Karpas-422 (cell line): ENCODE measurements around the gene KCNJ6. TPM values are rescaled to one million over a fixed set of nuclear protein-coding genes. Genes with fewer than 3 reads are reported as not detected.

ENCODE experiments used
- DNase-seq: peaks from one replicate; pipeline ENCODE4 v3.0.0-alpha.2; 2015
- H2AFZ ChIP-seq: fragments of 200-600 bp; sonication (generic); 2 replicates; pipeline ENCODE4 v1.6.1; 2014; ENCODE audit warnings: antibody characterized with exemption, low read length, mixed read lengths
- H3K27ac ChIP-seq: fragments of 200-600 bp; sonication (generic); 2 replicates; pipeline ENCODE4 v1.5.1; 2014; ENCODE audit warnings: mild to moderate bottlenecking, low read length, moderate library complexity
- H3K27me3 ChIP-seq: fragments of 200-600 bp; sonication (generic); 2 replicates; pipeline ENCODE4 v1.6.1; 2014; ENCODE audit warnings: low read length, mixed read lengths
- H3K36me3 ChIP-seq: fragments of 200-600 bp; sonication (generic); 2 replicates; pipeline ENCODE4 v1.6.1; 2014; ENCODE audit warnings: low read length, mixed read lengths; ENCODE audit not compliant: insufficient read depth
- H3K4me1 ChIP-seq: fragments of 200-600 bp; sonication (generic); 2 replicates; pipeline ENCODE4 v1.6.1; 2014; ENCODE audit warnings: mild to moderate bottlenecking, low read length, mixed read lengths
- H3K4me2 ChIP-seq: fragments of 200-600 bp; sonication (generic); 2 replicates; pipeline ENCODE4 v1.6.1; 2014; ENCODE audit warnings: low read length, low read depth, mild to moderate bottlenecking; ENCODE audit not compliant: poor library complexity, severe bottlenecking
- H3K4me3 ChIP-seq: fragments of 200-600 bp; sonication (generic); 2 replicates; pipeline ENCODE4 v1.5.1; 2014; ENCODE audit warnings: mild to moderate bottlenecking, antibody characterized with exemption, low read length, mixed read lengths
- H3K79me2 ChIP-seq: fragments of 200-600 bp; sonication (generic); 2 replicates; pipeline ENCODE4 v1.6.1; 2014; ENCODE audit warnings: mild to moderate bottlenecking, low read length, mixed read lengths
- H3K9ac ChIP-seq: fragments of 200-600 bp; sonication (generic); 2 replicates; pipeline ENCODE4 v1.6.0; 2014; ENCODE audit warnings: low read length
- H3K9me2 ChIP-seq: fragments of 200-600 bp; sonication (generic), shearing (Covaris generic); replicated peaks from 2 replicates; pipeline ENCODE4 v1.6.0; 2014; ENCODE audit warnings: mild to moderate bottlenecking, low read length, moderate library complexity; ENCODE audit not compliant: insufficient read depth
- H3K9me3 ChIP-seq: fragments of 300-700, 200-600 bp; sonication (generic); 2 replicates; pipeline ENCODE4 v1.6.1; 2014; ENCODE audit warnings: low read length, mixed read lengths
- H4K20me1 ChIP-seq: fragments of 200-600 bp; sonication (generic); 2 replicates; pipeline ENCODE4 v1.6.1; 2014; ENCODE audit warnings: mild to moderate bottlenecking, antibody characterized with exemption, low read length, low read depth; ENCODE audit not compliant: insufficient read depth
- total RNA-seq: library from RNA; depleted of rRNA; stranded (reverse); fragments of >200 nt; shearing (Covaris generic); gene quantifications from 2 replicates; pipeline ENCODE4 v1.2.3, GENCODE V29; 2014; ENCODE audit warnings: low replicate concordance

The KCNJ6 gene
- total RNA-seq, 1 experiment from 2014 or later, result not detected

DNA sequence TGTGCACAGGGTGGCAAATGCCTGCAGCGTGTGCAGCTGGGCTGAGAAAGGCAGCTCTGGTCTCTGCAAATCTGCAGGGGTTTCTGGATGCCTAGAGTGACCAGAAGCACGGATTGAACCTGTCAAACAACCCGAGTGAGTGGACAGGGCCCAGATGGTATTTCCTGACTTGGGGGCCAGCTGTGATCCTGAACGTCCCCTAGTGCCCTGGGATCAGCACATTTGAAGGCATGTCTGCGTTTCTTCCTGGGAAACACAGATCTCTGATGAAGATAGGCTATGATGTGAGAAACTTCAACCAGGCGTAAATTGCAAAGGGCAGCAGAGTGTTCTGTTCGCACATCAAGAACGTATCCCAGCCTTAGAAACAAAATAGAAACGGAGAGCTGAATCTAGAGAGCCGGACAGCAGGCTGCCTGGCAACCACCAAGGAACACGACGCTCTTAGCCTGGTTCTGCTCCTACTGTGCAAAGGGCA lies 163.1 kb downstream of the KCNJ6 start:
- no peak for DNase-seq
- no peaks in the 10 kb centered on the region for H3K36me3 ChIP-seq
- H2AFZ ChIP-seq, result no peak overlapping the region
- no peak overlapping the region for H3K4me2 ChIP-seq
- no peak overlapping the region for H3K9ac ChIP-seq
- no peaks in the 10 kb centered on the region for H3K79me2 ChIP-seq
- H3K27ac ChIP-seq, result no peak overlapping the region
- H3K4me3 ChIP-seq, result no peak overlapping the region
- H3K9me3 ChIP-seq, result no peaks in the 10 kb centered on the region
- no peaks in the 10 kb centered on the region for H3K4me1 ChIP-seq
- no peaks in the 10 kb centered on the region for H4K20me1 ChIP-seq
- H3K9me2 ChIP-seq, result no peaks in the 10 kb centered on the region
- no peaks in the 10 kb centered on the region for H3K27me3 ChIP-seq

DNA sequence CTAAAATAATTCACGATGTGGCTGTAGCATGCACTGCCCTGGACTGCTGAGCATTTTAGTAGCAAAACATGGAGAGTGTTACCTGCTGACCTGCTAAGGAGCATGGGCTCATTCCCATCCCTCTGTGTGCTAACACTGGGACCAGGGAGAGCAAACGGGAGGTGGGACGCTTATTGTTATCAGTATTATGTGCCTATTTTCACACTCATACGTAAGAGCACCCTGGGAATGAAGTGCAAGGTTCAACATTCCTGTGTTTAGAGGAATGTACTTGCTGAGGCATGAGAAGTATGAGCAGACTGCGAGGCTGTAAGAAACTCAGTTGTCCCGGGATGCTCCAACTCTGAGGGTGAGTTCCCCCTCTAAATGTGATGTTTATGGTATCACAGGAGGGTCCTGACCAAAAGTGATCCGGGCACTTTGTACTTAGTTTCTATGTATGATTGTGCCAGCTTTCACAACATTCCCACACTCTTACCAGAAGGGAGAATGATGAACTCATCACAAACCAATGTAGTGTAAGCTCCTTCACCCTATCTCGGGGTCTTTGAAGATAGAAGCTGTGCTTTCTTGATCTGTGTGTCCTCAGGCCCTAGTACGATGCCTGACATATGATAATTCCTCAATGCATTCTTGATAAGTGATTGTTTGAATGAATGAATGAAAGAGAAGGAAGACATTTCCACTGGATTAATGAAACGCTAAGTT lies 164.8 kb downstream of the KCNJ6 start:
- H3K79me2 ChIP-seq, result no peaks in the 10 kb centered on the region
- no peak overlapping the region for H3K4me3 ChIP-seq
- H3K4me1 ChIP-seq, result no peaks in the 10 kb centered on the region
- H3K36me3 ChIP-seq, result no peaks in the 10 kb centered on the region
- no peaks in the 10 kb centered on the region for H3K9me3 ChIP-seq
- no peak for DNase-seq
- H2AFZ ChIP-seq, result no peak overlapping the region
- no peaks in the 10 kb centered on the region for H3K9me2 ChIP-seq
- H3K27ac ChIP-seq, result no peak overlapping the region
- H3K27me3 ChIP-seq, result no peaks in the 10 kb centered on the region
- H3K9ac ChIP-seq, result no peak overlapping the region
- no peak overlapping the region for H3K4me2 ChIP-seq
- H4K20me1 ChIP-seq, result no peaks in the 10 kb centered on the region

DNA sequence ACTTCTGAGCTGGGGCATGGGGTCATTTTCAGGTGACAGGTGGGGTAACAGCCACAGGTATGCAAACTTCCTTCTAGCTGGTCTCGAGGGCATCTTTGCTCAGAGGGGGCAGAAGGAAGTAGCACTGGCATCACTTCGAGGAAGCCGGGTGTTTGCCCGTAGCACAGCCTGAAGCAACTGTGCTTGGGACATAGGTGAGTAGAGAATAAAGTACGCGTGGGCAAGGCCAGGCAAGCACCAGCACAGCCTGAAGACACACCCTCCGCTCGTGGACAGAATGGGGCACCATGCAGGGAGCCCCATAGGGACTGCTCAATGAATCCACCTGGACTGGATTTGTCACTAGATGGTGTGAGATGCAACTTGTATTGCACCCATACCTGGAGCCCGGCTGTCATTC lies 167.1 kb downstream of the KCNJ6 start:
- H3K9ac ChIP-seq, result no peak overlapping the region
- no peaks in the 10 kb centered on the region for H3K36me3 ChIP-seq
- H3K4me2 ChIP-seq, result no peak overlapping the region
- no peaks in the 10 kb centered on the region for H3K9me2 ChIP-seq
- no peak for DNase-seq
- no peaks in the 10 kb centered on the region for H3K9me3 ChIP-seq
- no peak overlapping the region for H3K27ac ChIP-seq
- H2AFZ ChIP-seq, result no peak overlapping the region
- no peaks in the 10 kb centered on the region for H3K79me2 ChIP-seq
- H4K20me1 ChIP-seq, result no peaks in the 10 kb centered on the region
- H3K4me1 ChIP-seq, result no peaks in the 10 kb centered on the region
- H3K27me3 ChIP-seq, result no peaks in the 10 kb centered on the region
- no peak overlapping the region for H3K4me3 ChIP-seq

DNA sequence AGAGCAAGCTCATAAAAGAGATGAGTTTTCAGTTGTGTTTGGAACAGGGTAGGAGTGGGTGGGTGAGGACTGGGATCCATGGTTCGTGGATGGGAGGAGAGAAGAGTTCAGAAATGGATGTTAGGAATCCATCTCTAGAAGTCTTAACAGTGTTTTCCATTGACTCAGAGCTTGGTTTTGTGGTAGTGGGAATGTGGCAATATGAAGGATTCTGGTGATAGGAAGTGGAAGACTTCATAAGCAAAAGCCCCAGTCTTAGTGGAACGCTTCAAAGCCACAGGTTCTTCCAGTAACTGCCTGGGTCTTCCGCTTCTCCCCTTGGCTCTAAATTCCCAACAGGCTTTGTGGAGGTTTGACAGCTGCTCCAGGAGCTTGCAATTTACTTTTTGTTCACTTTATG lies 167.9 kb downstream of the KCNJ6 start:
- Histone ChIP-seq H3K9me2 (no peaks in the 10 kb centered on the region), H3K9ac (no peak overlapping the region), H3K4me3 (no peak overlapping the region), H2AFZ (no peak overlapping the region), H3K79me2 (no peaks in the 10 kb centered on the region), H4K20me1 (no peaks in the 10 kb centered on the region), H3K4me2 (no peak overlapping the region), H3K4me1 (no peaks in the 10 kb centered on the region), H3K27ac (no peak overlapping the region), H3K36me3 (no peaks in the 10 kb centered on the region), H3K9me3 (no peaks in the 10 kb centered on the region), H3K27me3 (no peaks in the 10 kb centered on the region)
- DNase-seq, result no peak

DNA sequence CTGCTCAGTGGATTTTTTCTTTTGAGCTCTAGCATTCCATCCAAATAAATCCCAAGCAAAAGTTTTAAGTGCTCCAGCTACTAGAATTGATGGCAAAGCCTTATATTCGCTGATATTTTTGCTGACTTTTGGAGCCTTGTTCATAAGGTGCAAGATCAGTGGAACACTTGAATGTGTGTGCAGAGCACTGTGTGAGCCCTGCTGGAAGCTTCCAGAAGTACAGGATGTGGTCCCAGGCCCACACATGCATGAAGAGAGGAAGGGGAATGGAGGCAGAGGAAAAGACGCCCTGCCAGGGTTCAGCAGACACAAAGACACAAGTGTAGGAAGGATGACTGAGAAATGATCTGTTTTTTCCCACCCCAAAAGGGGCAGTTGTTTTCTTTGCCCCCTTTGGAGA lies 169.4 kb downstream of the KCNJ6 start:
- Histone ChIP-seq H3K4me2 (no peak overlapping the region), H3K4me1 (no peaks in the 10 kb centered on the region), H3K27me3 (no peaks in the 10 kb centered on the region), H3K9me2 (no peaks in the 10 kb centered on the region), H3K36me3 (no peaks in the 10 kb centered on the region), H3K9me3 (no peaks in the 10 kb centered on the region), H3K9ac (no peak overlapping the region), H4K20me1 (no peaks in the 10 kb centered on the region), H3K79me2 (no peaks in the 10 kb centered on the region), H2AFZ (no peak overlapping the region), H3K27ac (no peak overlapping the region), H3K4me3 (no peak overlapping the region)
- DNase-seq, result no peak

DNA sequence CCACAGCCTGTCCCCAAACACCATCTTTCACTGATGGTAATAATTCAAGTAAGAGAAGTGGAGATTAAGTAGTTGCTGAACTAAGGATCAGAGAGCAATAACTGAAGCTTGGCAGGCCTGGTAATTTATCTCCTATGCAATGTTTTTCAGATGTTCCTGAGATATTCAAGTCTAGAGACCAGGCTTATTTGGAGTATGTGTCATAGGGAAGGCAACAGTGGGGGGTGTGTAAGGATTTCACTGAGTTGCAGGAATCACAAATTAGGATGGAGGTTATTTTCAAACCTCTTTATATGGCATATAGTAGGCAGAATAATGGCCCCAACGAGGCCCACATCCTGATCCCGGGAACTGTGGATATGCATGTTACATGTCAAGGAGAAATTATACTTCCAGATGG lies 171.7 kb downstream of the KCNJ6 start:
- Histone ChIP-seq H3K4me2 (no peak overlapping the region), H4K20me1 (no peaks in the 10 kb centered on the region), H3K9ac (no peak overlapping the region), H3K27ac (no peak overlapping the region), H2AFZ (no peak overlapping the region), H3K4me3 (no peak overlapping the region), H3K4me1 (no peaks in the 10 kb centered on the region), H3K9me2 (no peaks in the 10 kb centered on the region), H3K27me3 (no peaks in the 10 kb centered on the region), H3K9me3 (no peaks in the 10 kb centered on the region), H3K36me3 (no peaks in the 10 kb centered on the region), H3K79me2 (no peaks in the 10 kb centered on the region)
- DNase-seq, result no peak

DNA sequence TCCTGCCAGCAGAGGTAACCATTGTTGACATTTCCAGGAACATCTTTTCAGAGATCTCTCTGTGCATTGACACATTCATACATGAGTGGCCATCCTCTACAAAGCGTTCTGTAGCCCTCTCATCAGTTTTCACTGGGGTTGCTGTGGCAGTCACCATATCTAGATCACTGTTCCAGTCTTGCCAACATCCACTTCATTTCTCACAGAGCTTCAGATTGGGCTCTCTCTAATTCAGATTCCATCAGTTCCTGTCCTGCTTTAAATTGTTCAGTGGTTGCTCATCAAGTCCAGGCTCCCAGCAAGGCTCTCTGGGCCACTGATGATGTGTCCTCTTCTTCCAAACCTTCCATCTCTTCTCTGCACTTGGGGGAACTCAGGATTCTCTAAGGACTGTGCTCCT lies 173.7 kb downstream of the KCNJ6 start:
- no peak overlapping the region for H3K4me3 ChIP-seq
- H3K9me3 ChIP-seq, result no peaks in the 10 kb centered on the region
- H3K27ac ChIP-seq, result no peak overlapping the region
- no peaks in the 10 kb centered on the region for H3K36me3 ChIP-seq
- no peak overlapping the region for H3K4me2 ChIP-seq
- H3K4me1 ChIP-seq, result peaks cover 10% of the 10 kb centered on the region
- no peak for DNase-seq
- no peak overlapping the region for H2AFZ ChIP-seq
- no peaks in the 10 kb centered on the region for H3K27me3 ChIP-seq
- no peaks in the 10 kb centered on the region for H3K79me2 ChIP-seq
- H3K9me2 ChIP-seq, result no peaks in the 10 kb centered on the region
- H3K9ac ChIP-seq, result no peak overlapping the region
- no peaks in the 10 kb centered on the region for H4K20me1 ChIP-seq

DNA sequence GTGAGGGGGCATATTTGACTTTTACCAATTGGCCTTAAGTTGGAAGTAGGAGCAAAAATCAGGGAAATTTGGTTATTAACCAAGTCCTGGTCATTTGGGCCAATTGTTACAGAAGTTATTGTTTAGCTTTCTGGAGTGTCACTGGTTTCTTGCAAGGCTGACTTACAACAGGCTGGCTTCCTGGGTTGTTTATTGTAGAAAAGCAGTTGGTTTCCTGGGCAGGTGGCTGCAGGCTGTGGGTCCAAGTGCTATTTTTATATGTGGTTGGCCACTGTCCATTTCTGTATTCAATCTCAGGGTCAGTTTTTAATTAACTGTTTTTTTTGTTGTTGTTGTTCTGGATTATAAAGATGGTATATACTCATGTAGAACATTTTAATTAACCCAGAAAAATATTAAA lies 174.1 kb downstream of the KCNJ6 start:
- H3K9ac ChIP-seq, result no peak overlapping the region
- no peaks in the 10 kb centered on the region for H3K27me3 ChIP-seq
- no peak overlapping the region for H3K4me3 ChIP-seq
- H3K4me2 ChIP-seq, result no peak overlapping the region
- no peak for DNase-seq
- H2AFZ ChIP-seq, result no peak overlapping the region
- H3K36me3 ChIP-seq, result no peaks in the 10 kb centered on the region
- H3K4me1 ChIP-seq, result peaks cover 10% of the 10 kb centered on the region
- H4K20me1 ChIP-seq, result no peaks in the 10 kb centered on the region
- no peaks in the 10 kb centered on the region for H3K79me2 ChIP-seq
- H3K9me2 ChIP-seq, result no peaks in the 10 kb centered on the region
- H3K27ac ChIP-seq, result no peak overlapping the region
- no peaks in the 10 kb centered on the region for H3K9me3 ChIP-seq
